PFSK-1 (cell line): ENCODE results near the gene RALGPS1.

Experiments
- FOXP2 ChIP-seq: optimal IDR thresholded peaks from 2 replicates; pipeline ENCODE3; 2011; ENCODE audit warnings: borderline replicate concordance, control low read depth, inconsistent platforms; ENCODE audit not compliant: insufficient read depth; ENCODE audit errors: extremely low read length, extremely low read depth
- POLR2AphosphoS5 ChIP-seq: IDR thresholded peaks from 2 replicates; pipeline ENCODE4 v1.6.1; 2012; ENCODE audit warnings: low read depth, mild to moderate bottlenecking, control low read depth, low read length, moderate library complexity
- SIN3A ChIP-seq: IDR thresholded peaks from 2 replicates; pipeline ENCODE4 v1.6.1; 2012; ENCODE audit warnings: mild to moderate bottlenecking, low read length, moderate library complexity, borderline replicate concordance; ENCODE audit not compliant: insufficient read depth
- TAF1 ChIP-seq: IDR thresholded peaks from 2 replicates; pipeline ENCODE4 v1.6.1; 2012; ENCODE audit warnings: low read length, control low read depth, borderline replicate concordance; ENCODE audit not compliant: insufficient read depth
- TF ChIP-seq, protein P1 (sequence below), 2 experiments: IDR thresholded peaks; 2 replicates each; pipeline versions ENCODE4 v1.6.1 to v1.8.0; 2011 to 2012; ENCODE audit warnings: low read depth in 2 of 2, low read length in 2 of 2, control low read depth in 1 of 2, inconsistent platforms in 1 of 2, mild to moderate bottlenecking in 1 of 2, moderate library complexity in 1 of 2; ENCODE audit not compliant: insufficient read depth in 1 of 2

The RALGPS1 gene

GRCh38 chr9:127142931-127143464, 228.4 kb downstream of the RALGPS1 start:
- TF ChIP-seq FOXP2 (no peak), POLR2AphosphoS5 (no peak), TAF1 (no peak), SIN3A (no peak)
- TF ChIP-seq, protein P1, sequence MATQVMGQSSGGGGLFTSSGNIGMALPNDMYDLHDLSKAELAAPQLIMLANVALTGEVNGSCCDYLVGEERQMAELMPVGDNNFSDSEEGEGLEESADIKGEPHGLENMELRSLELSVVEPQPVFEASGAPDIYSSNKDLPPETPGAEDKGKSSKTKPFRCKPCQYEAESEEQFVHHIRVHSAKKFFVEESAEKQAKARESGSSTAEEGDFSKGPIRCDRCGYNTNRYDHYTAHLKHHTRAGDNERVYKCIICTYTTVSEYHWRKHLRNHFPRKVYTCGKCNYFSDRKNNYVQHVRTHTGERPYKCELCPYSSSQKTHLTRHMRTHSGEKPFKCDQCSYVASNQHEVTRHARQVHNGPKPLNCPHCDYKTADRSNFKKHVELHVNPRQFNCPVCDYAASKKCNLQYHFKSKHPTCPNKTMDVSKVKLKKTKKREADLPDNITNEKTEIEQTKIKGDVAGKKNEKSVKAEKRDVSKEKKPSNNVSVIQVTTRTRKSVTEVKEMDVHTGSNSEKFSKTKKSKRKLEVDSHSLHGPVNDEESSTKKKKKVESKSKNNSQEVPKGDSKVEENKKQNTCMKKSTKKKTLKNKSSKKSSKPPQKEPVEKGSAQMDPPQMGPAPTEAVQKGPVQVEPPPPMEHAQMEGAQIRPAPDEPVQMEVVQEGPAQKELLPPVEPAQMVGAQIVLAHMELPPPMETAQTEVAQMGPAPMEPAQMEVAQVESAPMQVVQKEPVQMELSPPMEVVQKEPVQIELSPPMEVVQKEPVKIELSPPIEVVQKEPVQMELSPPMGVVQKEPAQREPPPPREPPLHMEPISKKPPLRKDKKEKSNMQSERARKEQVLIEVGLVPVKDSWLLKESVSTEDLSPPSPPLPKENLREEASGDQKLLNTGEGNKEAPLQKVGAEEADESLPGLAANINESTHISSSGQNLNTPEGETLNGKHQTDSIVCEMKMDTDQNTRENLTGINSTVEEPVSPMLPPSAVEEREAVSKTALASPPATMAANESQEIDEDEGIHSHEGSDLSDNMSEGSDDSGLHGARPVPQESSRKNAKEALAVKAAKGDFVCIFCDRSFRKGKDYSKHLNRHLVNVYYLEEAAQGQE (IDR thresholded peaks at IDR 0.05; ENCODE audit: insufficient read depth in 1 of 2, low read depth in 2 of 2, low read length in 2 of 2), result no peak

- TF ChIP-seq, protein P1 (IDR thresholded peaks at IDR 0.05; ENCODE audit: insufficient read depth in 1 of 2, low read depth in 2 of 2, low read length in 2 of 2), result no peak
- no peak for TF ChIP-seq POLR2AphosphoS5
- TF ChIP-seq TAF1, result no peak
- no peak for TF ChIP-seq FOXP2
- no peak for TF ChIP-seq SIN3A
Observed at GRCh38 chr9:127143920-127144465, 229.4 kb downstream of the RALGPS1 start.

DNA sequence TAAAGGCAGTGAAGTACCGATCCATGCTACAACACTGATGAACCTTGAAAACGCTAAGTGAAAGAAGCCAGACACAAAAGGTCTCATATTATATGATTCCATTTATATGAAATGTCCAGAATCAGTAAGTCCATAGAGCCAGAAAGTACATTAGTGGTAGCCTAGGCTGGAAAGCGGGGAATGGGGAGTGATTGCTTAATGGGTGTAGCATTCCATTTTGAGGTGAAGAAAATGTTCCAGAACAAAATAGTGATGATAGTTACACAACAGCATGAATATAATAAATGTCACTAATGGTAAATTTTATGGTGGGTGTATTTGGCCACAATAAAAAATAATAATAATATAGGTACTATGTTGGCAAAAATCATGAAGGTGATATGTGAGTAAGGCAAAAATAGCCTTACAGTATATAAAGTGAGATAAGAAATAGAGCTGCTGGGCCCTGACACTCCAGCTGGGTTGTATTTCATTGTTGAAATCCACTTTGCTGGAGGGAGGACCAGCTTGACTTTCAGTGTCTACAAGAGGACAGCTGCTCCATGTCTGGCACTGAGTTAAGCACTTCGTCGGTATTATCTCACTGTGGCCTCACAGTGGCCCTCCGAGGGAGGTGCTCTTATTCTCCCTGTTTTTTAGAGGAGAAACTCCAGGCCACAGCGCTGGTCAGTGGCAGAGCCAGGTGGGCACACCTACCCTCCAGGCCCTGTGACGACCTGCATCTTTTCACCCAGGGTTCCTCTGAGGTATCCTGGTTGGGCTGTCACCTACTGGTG, 230.3 kb downstream of the RALGPS1 start:
- TF ChIP-seq, protein P1 (IDR thresholded peaks at IDR 0.05; ENCODE audit: insufficient read depth in 1 of 2, low read depth in 2 of 2, low read length in 2 of 2), result no peak
- no peak for TF ChIP-seq SIN3A
- no peak for TF ChIP-seq FOXP2
- TF ChIP-seq POLR2AphosphoS5, result no peak
- TF ChIP-seq TAF1, result no peak

- TF ChIP-seq FOXP2 (no peak), SIN3A (no peak)
Observed at GRCh38 chr9:127147251-127147650, 232.7 kb downstream of the RALGPS1 start.

DNA sequence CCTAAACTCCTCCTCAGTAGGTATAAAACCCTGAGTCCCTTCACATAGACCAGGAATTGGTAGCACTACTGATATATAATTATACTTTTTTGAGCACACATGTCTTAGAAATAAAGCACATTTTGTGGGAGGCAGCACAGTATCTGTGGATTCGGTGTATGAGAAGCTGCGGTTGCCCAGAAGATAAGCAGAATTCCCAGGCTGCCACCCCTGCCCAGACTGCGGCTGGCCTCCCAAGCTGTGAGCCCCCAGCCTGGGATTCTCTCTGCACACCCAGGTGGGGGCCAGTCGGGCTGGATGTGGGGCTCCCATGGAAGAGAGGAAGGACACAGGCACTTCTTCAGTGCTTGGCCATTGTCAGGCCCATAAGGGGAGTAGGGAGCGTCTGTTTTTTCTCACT, 233.4 kb downstream of the RALGPS1 start:
- TF ChIP-seq, protein P1 (IDR thresholded peaks at IDR 0.05; ENCODE audit: insufficient read depth in 1 of 2, low read depth in 2 of 2, low read length in 2 of 2), result no peak
- TF ChIP-seq TAF1 (no peak), SIN3A (no peak), FOXP2 (no peak), POLR2AphosphoS5 (no peak)
